KBM-7 (cell line): ENCODE measurements around the gene NACA2.
"Not testable (repeated sequence)": the region's sequence is repeated elsewhere in the genome, so short reads cannot be mapped to it uniquely, and the experiment has no call there.

ENCODE experiments used
- DNase-seq: peaks from one replicate; pipeline ENCODE4 v3.0.0-alpha.2; 2015
- in situ Hi-C: fragments of 300-500 bp; cut with MboI; formaldehyde crosslinking; loops from 2 replicates; pipeline ENCODE4 v1.14.3; 2020; ENCODE audit warnings: low sequenced_read_pairs, low pct_unique_long_range_greater_than_20kb, mixed read lengths

The NACA2 gene

DNA sequence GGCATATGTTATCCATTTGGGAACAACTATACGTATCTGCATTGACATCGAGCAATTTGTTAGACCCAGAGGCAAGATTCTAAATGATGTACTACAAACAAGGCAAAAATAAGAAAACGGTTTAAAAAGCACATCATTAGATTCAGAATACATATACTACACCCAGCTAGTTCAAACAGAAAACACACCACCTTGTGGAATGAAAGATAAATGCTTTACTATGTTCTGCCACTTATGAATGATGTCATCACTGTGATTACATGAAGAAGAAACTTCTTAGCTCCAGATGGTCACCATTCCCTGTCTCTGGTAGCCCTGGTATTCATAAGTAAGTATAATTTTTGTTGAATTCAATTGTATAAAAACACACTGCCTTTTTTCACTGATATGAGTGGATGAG, 7.8 kb downstream of the NACA2 start:
- in situ Hi-C loops = no loop called here
- peak; percentile 62 for DNase-seq

- in situ Hi-C loops = no loop called here
Measured at GRCh38 chr17:61582593-61582992, 8.4 kb downstream of the NACA2 start.

DNA sequence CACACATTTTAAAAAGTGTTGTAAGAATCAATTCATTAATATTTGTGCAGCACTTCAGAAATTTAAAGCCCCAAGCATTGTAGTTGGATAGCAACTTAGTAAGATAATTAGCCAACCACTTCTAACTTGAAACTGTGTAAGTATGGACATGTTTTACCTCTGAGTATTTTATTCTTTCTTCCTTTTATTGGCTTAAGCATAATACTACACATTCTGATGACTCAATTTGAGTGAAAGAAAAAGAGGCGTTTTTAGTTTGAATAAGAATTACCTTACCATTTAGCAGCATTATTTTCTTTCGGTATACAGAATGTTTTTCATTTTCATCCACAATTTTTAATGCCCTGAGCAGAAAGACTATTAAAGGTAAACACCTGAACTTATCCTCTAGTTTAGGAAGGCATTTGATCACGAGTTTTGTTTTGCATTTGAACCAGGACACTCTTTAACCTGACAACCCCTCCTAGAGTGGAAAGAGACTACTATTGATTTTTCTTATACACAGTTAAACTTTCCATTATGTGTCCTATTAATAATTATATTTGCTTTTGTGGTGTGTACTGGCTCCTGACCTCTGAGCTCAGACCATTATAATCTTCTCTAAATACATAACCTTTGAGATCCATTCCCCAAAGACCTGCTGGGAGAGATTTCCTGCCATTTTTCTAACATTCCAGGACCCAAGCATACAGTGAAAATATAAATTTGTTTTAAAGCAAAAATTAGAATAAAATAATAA, 9.2 kb downstream of the NACA2 start:
- in situ Hi-C loops = no loop called here
- DNase-seq = no peak

More at GRCh38 chr17:61582593-61582992, 8.4 kb downstream of the NACA2 start:
- no peak for DNase-seq

GRCh38 chr17:61580502-61580901, 10.5 kb downstream of the NACA2 start:
- in situ Hi-C loops = no loop called here
- DNase-seq = no peak

- DNase-seq = no peak
- in situ Hi-C loops = no loop called here
Measured at GRCh38 chr17:61579961-61580360, 11.1 kb downstream of the NACA2 start.

DNA sequence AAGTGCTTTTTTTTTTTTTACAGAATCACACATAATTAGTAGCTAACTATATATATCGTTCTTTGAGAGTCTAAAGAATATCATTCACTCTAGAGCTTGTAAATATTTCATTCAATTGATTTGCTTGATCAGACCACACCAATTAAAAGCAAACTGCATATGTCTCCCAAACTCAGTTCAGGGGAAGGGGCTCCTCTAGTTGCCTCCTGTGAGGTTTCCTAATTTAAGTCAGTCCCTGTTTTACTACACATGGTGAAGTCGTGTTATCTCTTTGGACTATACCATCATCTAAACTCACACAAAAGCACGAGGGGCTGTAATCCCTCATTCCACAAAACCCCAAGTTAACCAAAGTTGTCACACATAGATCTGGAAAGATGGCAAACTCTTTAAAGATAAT, 11.7 kb downstream of the NACA2 start:
- in situ Hi-C loops = no loop called here
- DNase-seq = no peak

DNA sequence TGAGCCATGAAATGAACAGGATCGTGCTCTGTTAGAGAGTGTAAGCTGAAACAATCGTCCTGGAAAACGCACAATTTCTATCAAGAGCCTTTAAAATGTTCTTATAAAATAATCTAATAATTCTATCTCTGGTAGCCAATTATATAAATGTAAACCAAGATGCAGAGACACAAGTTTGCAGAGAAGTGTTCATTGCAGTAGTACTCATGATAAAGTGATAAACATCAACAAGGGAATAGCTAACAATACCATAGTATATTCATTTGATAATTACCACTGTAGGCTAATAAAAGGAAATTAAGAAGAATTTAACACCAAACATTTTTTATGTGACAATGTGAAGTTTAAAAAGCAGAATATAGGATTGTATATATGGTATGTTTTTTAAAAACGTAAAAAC, 12.4 kb downstream of the NACA2 start:
- in situ Hi-C loops = no loop called here
- DNase-seq = no peak

DNA sequence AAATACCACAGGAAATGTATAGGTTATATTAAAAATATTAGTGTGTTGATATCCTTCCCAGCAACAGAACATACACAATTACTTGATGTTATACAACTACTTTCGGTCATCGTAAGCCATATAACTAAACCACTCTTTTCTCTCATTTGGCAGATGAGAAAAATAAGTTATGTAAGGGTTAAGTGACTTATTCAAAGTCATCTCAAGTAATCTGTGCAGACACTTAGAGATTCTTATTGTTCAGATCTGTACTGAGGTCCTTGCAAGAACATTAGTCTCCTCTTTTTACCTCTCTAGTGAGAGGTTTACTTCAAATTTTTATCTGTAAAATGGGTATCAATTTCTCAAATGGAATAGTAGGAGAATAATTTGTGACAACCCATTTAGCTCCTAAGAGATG, 15.0 kb downstream of the NACA2 start:
- in situ Hi-C loops = no loop called here
- DNase-seq = no peak

GRCh38 chr17:61575352-61575975, 15.6 kb downstream of the NACA2 start:
- in situ Hi-C loops = no loop called here
- DNase-seq = no peak

- in situ Hi-C loops = loop anchor here (25.0 kb wide), 2 partner anchors 162 to 612 kb away; no protein-coding TSS in a partner anchor
- DNase-seq = peak; percentile 34
Measured at GRCh38 chr17:61574542-61575351, 16.3 kb downstream of the NACA2 start.

GRCh38 chr17:61572547-61572946, 18.5 kb downstream of the NACA2 start:
- DNase-seq = not testable (repeated sequence)
- in situ Hi-C loops = loop anchor here (25.0 kb wide), 2 partner anchors 160 to 610 kb away; no protein-coding TSS in a partner anchor

- no peak for DNase-seq
- in situ Hi-C loops = loop anchor here (25.0 kb wide), 2 partner anchors 159 to 609 kb away; no protein-coding TSS in a partner anchor
Measured at GRCh38 chr17:61571624-61572023, 19.4 kb downstream of the NACA2 start.

DNA sequence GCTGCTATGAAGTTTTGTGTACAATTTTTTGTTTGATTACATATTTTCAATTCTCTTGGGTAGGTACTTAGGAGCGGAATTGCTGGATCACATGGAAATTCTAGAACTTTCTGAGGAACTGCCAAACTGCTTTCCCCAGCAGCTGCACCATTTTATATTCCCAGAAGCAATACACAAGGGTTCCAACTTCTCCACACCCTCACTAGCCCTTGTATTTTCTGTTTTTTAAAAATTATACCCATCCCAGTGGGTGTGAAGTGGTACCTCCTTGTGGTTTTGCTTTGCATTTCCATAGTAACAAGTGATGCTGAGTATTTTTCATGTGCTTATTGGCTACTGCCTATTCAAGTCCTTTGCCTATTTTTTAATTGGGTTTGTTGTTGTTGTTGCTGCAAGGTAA, 20.9 kb downstream of the NACA2 start:
- DNase-seq = no peak
- in situ Hi-C loops = loop anchor here (25.0 kb wide), 2 partner anchors 158 to 608 kb away; no protein-coding TSS in a partner anchor

GRCh38 chr17:61569525-61569924, 21.5 kb downstream of the NACA2 start:
- in situ Hi-C loops = loop anchor here (25.0 kb wide), 2 partner anchors 157 to 607 kb away; no protein-coding TSS in a partner anchor
- not testable (repeated sequence) for DNase-seq

DNA sequence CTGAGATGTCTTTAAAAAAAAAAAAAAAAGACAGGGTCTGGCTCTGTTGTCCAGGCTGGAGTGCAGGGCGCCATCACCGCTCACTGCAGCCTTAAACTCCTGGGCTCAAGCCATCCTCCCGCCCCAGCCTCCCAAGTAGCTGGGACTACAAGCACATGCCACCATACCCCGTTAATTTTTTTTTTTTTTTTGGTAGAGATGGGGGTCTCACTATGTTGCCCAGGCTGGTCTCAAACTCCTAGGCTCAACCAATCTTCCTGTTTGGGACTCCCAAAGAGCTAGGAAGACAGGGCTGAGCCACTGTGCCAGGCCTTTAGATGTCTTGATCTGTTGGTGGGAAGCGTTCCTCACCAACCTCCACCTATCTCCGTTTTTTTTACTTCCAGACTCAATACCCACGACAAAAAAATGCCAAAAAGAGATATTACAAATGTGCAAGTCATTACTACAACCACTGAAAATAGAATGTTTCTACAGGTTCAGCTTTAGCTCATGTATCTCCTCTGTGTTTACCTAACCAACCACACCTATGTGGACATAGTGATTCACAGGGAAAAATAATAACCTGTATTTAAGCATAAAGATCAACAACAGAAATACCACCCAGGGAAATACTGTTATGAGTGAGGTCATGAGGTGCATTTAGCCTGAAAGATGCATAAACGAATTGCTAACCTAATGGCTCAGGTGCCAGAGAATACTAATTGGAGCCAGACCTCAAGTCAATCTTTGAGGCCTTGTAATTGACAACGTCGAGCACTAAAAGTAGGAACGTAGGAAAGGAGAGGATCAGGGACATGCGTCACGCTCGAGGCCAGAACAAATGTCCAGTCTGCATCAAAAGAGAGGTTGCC, 22.6 kb downstream of the NACA2 start:
- in situ Hi-C loops = loop anchor here (25.0 kb wide), 2 partner anchors 156 to 606 kb away; no protein-coding TSS in a partner anchor

GRCh38 chr17:61567045-61567802, 23.8 kb downstream of the NACA2 start:
- DNase-seq = no peak
- in situ Hi-C loops = loop anchor here (25.0 kb wide), 2 partner anchors 155 to 605 kb away; no protein-coding TSS in a partner anchor

More for the DNA sequence above, 22.6 kb downstream of the NACA2 start:
- no peak for DNase-seq

DNA sequence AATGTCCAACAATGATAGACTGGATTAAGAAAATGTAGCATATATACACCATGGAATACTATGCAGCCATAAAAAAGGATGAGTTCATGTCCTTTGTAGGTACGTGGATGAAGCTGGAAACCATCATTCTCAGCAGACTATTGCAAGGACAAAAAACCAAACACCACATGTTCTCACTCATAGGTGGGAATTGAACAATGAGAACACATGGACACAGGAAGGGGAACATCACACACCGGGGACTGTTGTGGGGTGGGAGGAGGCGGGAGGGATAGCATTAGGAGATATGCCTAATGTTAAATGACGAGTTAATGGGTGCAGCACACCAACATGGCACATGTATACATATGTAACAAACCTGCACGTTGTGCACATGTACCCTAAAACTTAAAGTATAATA, 24.6 kb downstream of the NACA2 start:
- in situ Hi-C loops = loop anchor here (25.0 kb wide), 2 partner anchors 154 to 604 kb away; no protein-coding TSS in a partner anchor
- DNase-seq = not testable (repeated sequence)

- not testable (repeated sequence) for DNase-seq
- in situ Hi-C loops = loop anchor here (25.0 kb wide), 2 partner anchors 154 to 604 kb away; no protein-coding TSS in a partner anchor
Measured at GRCh38 chr17:61565850-61566249, 25.2 kb downstream of the NACA2 start.
